KMS-11 (cell line): ENCODE data around the gene CD22.

Experiments used
- H2AFZ ChIP-seq: fragments of 200-600 bp; sonication (generic); 2 replicates; pipeline ENCODE4 v1.6.1; 2016; ENCODE audit warnings: antibody characterized with exemption, mixed run types, low read depth
- H3K27ac ChIP-seq: fragments of 200-600 bp; sonication (generic); 2 replicates; pipeline ENCODE4 v1.6.1; 2016; ENCODE audit warnings: mild to moderate bottlenecking, mixed run types
- H3K27me3 ChIP-seq: fragments of 200-600 bp; sonication (generic); 2 replicates; pipeline ENCODE4 v1.6.1; 2017; ENCODE audit warnings: mild to moderate bottlenecking, low read depth, mixed run types, moderate library complexity; ENCODE audit not compliant: insufficient read depth
- H3K36me3 ChIP-seq: fragments of 200-600 bp; sonication (generic); 2 replicates; pipeline ENCODE4 v1.6.1; 2017; ENCODE audit warnings: mild to moderate bottlenecking, mixed run types; ENCODE audit not compliant: insufficient read depth
- H3K4me1 ChIP-seq: fragments of 200-600 bp; sonication (generic); 2 replicates; pipeline ENCODE4 v1.6.1; 2016; ENCODE audit warnings: mild to moderate bottlenecking, low read depth, mixed run types; ENCODE audit not compliant: poor library complexity, severe bottlenecking
- H3K4me2 ChIP-seq: fragments of 200-600 bp; sonication (generic); 2 replicates; pipeline ENCODE4 v1.7.0; 2016; ENCODE audit warnings: mild to moderate bottlenecking, mixed run types
- H3K4me3 ChIP-seq: fragments of 200-600 bp; sonication (generic); IDR thresholded peaks from 2 replicates; pipeline ENCODE4 v1.6.1; 2017; ENCODE audit warnings: low read depth, low read length, mixed read lengths; ENCODE audit not compliant: insufficient read depth
- H3K79me2 ChIP-seq: fragments of 200-600 bp; sonication (generic); 2 replicates; pipeline ENCODE4 v1.6.1; 2016; ENCODE audit warnings: low read depth, mixed run types; ENCODE audit not compliant: insufficient read depth
- H3K9ac ChIP-seq: fragments of 200-600 bp; sonication (generic); 2 replicates; pipeline ENCODE4 v1.6.1; 2016; ENCODE audit warnings: mild to moderate bottlenecking, mixed run types
- H4K20me1 ChIP-seq: fragments of 200-600 bp; sonication (generic); 2 replicates; pipeline ENCODE4 v1.6.1; 2016; ENCODE audit warnings: mild to moderate bottlenecking, mixed run types; ENCODE audit not compliant: insufficient read depth
- TF ChIP-seq, protein P1 (sequence below): fragments of 200-600 bp; sonication (generic); conservative IDR thresholded peaks from 2 replicates; pipeline ENCODE4 v1.6.1; 2017; ENCODE audit warnings: low read depth, mild to moderate bottlenecking, antibody characterized with exemption, low read length, moderate library complexity, mixed read lengths

The CD22 gene

DNA sequence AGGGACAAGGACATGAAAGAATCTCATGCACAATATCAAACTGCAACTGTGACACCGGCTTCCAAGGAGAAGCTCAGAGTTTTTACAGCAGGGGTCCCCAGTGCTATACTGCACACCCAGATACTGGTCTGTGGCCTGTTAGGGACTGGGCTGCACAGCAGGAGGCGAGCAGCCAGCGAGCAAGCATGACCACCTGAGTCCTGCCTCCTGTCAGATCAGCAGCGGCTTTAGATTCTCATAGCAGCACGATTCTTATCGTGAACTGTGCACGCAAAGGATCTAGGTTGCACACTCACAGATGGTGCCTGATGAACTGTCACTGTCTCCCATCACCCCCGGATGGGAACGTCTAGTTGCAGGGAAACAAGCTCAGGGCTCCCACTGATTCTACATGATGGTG, 13.1 kb upstream of the CD22 start:
- Histone ChIP-seq H3K4me3 (no peak overlapping the region), H3K27ac (no peak overlapping the region), H3K4me2 (no peak overlapping the region), H3K9ac (no peak overlapping the region), H2AFZ (no peak overlapping the region), H3K4me1 (no peaks in the 10 kb centered on the region), H3K27me3 (peaks cover 16% of the 10 kb centered on the region), H3K36me3 (no peaks in the 10 kb centered on the region), H3K79me2 (no peaks in the 10 kb centered on the region), H4K20me1 (no peaks in the 10 kb centered on the region)
- TF ChIP-seq, protein P1, sequence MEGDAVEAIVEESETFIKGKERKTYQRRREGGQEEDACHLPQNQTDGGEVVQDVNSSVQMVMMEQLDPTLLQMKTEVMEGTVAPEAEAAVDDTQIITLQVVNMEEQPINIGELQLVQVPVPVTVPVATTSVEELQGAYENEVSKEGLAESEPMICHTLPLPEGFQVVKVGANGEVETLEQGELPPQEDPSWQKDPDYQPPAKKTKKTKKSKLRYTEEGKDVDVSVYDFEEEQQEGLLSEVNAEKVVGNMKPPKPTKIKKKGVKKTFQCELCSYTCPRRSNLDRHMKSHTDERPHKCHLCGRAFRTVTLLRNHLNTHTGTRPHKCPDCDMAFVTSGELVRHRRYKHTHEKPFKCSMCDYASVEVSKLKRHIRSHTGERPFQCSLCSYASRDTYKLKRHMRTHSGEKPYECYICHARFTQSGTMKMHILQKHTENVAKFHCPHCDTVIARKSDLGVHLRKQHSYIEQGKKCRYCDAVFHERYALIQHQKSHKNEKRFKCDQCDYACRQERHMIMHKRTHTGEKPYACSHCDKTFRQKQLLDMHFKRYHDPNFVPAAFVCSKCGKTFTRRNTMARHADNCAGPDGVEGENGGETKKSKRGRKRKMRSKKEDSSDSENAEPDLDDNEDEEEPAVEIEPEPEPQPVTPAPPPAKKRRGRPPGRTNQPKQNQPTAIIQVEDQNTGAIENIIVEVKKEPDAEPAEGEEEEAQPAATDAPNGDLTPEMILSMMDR, result no peak

DNA sequence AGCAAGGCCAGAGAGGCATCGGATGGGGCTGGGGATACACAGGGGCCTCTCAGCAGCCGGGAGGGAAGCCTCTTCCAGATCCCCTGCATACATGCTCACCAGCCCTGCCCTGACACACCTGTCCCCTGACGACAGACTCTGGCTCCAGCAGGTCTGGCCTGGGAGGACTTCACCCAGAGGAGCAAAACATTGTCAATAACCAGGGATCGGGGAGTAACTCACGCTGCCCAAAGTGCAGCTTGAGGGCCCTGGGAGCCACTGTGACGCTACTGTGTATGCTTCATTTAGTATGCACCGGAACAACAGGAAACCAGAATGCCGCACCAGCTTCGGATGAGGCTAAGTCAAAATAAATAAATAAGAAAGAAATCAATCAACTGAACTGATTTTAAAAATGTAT, 12.4 kb upstream of the CD22 start:
- Histone ChIP-seq H3K9ac (no peak overlapping the region), H3K4me1 (no peaks in the 10 kb centered on the region), H3K79me2 (no peaks in the 10 kb centered on the region), H4K20me1 (no peaks in the 10 kb centered on the region), H3K27ac (no peak overlapping the region), H3K36me3 (no peaks in the 10 kb centered on the region), H3K4me3 (no peak overlapping the region), H3K4me2 (no peak overlapping the region), H2AFZ (no peak overlapping the region), H3K27me3 (peaks cover 22% of the 10 kb centered on the region)
- TF ChIP-seq, protein P1, result no peak

DNA sequence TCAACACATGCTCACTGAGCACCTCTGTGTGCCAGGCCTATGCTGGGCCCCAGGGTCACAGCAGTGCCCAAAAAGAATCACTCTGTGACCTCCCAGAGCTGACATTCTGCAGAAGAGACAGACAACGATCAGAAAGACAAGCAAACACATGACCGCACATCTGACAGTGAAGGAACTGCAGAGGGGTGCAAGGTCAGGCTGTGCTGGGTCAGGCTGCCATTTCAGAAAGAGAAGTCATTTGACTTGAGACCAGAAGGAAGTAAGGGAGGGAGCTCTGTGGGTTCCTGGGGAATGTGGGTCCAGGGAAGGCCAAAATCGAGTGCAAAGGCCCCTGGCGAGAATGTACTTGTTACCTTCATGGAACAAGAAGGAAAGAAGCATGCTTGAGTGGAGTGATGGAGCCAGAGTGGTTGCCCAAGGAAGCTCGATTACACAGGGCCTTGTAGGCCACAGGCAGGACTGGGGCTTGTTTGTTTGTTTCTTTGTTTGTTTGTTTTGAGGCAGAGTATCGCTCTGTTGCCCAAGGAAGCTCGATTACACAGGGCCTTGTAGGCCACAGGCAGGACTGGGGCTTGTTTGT, 11.4 kb upstream of the CD22 start:
- H4K20me1 ChIP-seq, result no peaks in the 10 kb centered on the region
- H3K4me3 ChIP-seq, result no peak overlapping the region
- TF ChIP-seq, protein P1, result no peak
- peaks cover 28% of the 10 kb centered on the region for H3K27me3 ChIP-seq
- H3K4me1 ChIP-seq, result no peaks in the 10 kb centered on the region
- H3K27ac ChIP-seq, result no peak overlapping the region
- H3K4me2 ChIP-seq, result no peak overlapping the region
- no peaks in the 10 kb centered on the region for H3K36me3 ChIP-seq
- no peak overlapping the region for H2AFZ ChIP-seq
- no peaks in the 10 kb centered on the region for H3K79me2 ChIP-seq
- H3K9ac ChIP-seq, result no peak overlapping the region

DNA sequence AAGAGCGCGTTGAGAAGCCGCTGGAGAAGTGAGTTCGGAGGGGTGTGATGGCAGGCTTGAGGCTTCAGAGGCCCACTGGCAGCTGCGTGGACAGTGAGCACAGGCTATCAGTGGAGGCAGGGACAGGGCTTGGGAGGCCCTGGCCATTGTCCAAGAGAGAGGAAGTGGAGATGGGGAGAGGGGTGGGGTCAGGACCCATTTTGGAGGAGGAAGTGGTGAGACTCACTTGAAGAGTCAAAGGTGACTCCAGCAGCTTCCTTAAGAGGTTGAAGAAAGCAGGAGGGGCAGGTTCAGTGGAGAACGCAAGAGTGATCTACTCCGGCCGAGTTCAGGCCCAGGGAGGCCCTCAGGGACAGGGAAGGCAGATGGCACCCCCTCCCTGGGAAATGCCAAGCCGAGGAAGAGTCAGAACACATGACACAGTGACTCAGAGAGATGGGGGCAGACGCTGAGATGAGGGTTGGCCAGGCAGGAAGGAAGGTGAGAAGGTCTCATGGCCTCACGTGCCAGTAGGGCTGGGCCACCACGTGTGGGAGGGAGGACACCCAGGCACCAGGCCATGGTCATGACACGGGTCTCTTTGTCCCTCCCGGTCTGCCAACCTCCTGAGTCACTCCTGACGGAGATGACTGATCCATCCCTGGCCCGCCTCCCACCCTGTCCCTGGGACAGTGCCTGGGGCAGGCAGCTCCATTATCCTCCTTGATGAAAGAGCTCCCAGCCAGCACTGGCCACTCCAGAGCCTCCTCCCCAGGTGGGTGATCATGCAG, 10.1 kb upstream of the CD22 start:
- no peak overlapping the region for H3K9ac ChIP-seq
- no peak overlapping the region for H3K27ac ChIP-seq
- H3K4me2 ChIP-seq, result no peak overlapping the region
- H4K20me1 ChIP-seq, result no peaks in the 10 kb centered on the region
- H3K36me3 ChIP-seq, result no peaks in the 10 kb centered on the region
- TF ChIP-seq, protein P1, result no peak
- no peaks in the 10 kb centered on the region for H3K79me2 ChIP-seq
- no peak overlapping the region for H2AFZ ChIP-seq
- H3K4me3 ChIP-seq, result no peak overlapping the region
- H3K27me3 ChIP-seq, result peaks cover 32% of the 10 kb centered on the region
- no peaks in the 10 kb centered on the region for H3K4me1 ChIP-seq
